AG04450 (cell line): ENCODE data around the gene DFFB. TPM values are rescaled to one million over a fixed set of nuclear protein-coding genes. Genes with fewer than 3 reads are reported as not detected.

Experiments used
- CTCF ChIA-PET: fragments of 300-600, 350-600 bp; formaldehyde crosslinking; extraction: SDS; loops from one replicate; lab custom pipeline; 2022; ENCODE audit warnings: antibody characterized with exemption, inconsistent platforms; lab: Charles Lee
- POLR2A ChIA-PET: fragments of 350-600 bp; formaldehyde crosslinking; extraction: SDS; loops from one replicate; lab custom pipeline; 2021; ENCODE audit warnings: antibody characterized with exemption, inconsistent platforms; lab: Yijun Ruan, JAX
- DNase-seq: peaks from one replicate; pipeline ENCODE4 v3.0.0-alpha.2; 2011; ENCODE audit warnings: low read depth, low spot score
- H3K27ac ChIP-seq: one replicate; pipeline ENCODE4 v1.5.1; 2012; ENCODE audit warnings: low read depth, low read length, control low read depth
- H3K27me3 ChIP-seq: one replicate; pipeline ENCODE4 v1.6.0; 2012; ENCODE audit warnings: low read length; ENCODE audit not compliant: control insufficient read depth, insufficient read depth
- H3K4me3 ChIP-seq: 2 replicates; pipeline ENCODE4 v1.5.1; 2011; ENCODE audit warnings: mild to moderate bottlenecking, low read depth, low read length, control low read depth
- H3K9me3 ChIP-seq: 2 replicates; pipeline ENCODE4 v1.5.1; 2012; ENCODE audit warnings: low read length; ENCODE audit not compliant: control insufficient read depth, insufficient read depth
- polyA plus RNA-seq: library from polyadenylated mRNA; depleted of rRNA; stranded (reverse); fragments of >200 nt; gene quantifications from 2 replicates; pipeline ENCODE4 v1.2.3, GENCODE V29; 2011
- TF ChIP-seq, protein P1 (sequence below): IDR thresholded peaks from 2 replicates; pipeline ENCODE4 v1.5.1; 2011; ENCODE audit warnings: low read depth, low read length, control low read depth, inconsistent platforms

Gene DFFB
- polyA plus RNA-seq, 1 experiment: 6.9 TPM

DNA sequence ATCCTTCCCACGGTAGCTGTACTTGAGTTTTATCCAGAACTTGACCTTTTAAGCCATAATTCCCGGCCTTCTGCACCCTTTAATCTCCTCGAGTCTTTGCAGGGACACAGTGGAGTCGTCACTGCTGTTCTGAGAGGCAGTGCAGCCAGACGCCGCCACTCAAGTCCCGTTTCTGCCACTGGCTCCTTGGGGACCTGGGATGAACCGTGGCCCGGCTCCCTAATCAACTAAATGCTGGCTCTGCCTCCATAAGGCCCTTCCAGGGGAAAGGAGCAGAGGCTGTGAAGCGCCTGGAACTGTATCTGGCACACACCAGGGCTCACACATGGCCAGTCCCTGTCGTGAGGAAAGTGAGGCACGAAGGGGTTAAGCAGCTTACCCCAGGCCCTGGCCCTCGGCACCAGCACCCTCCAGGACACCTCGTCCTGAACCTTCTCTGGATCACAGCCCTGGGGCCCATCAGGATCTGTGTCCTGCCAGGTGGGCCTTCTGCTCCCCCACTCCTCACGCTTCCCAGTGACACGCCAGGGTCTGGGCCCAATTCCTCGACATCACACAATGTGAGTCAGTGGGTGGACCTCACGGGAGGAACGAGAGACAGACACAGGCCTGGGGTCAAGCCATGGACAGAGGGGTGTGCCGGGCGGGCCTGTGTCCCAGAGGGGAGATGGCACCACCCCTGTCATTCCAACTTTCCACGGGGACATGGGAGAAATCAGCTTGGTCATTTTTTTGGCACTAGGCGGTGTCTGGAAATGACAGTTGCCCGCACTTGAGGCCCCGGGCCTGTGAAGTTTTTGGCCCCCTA, 66.3 kb downstream of the DFFB start:
- ChIA-PET POLR2A (no interaction called here), CTCF (no interaction called here)
- Histone ChIP-seq H3K9me3 (peaks cover 21% of the 10 kb centered on the region), H3K27ac (no peak overlapping the region), H3K27me3 (no peaks in the 10 kb centered on the region), H3K4me3 (no peak overlapping the region)
- TF ChIP-seq, protein P1, sequence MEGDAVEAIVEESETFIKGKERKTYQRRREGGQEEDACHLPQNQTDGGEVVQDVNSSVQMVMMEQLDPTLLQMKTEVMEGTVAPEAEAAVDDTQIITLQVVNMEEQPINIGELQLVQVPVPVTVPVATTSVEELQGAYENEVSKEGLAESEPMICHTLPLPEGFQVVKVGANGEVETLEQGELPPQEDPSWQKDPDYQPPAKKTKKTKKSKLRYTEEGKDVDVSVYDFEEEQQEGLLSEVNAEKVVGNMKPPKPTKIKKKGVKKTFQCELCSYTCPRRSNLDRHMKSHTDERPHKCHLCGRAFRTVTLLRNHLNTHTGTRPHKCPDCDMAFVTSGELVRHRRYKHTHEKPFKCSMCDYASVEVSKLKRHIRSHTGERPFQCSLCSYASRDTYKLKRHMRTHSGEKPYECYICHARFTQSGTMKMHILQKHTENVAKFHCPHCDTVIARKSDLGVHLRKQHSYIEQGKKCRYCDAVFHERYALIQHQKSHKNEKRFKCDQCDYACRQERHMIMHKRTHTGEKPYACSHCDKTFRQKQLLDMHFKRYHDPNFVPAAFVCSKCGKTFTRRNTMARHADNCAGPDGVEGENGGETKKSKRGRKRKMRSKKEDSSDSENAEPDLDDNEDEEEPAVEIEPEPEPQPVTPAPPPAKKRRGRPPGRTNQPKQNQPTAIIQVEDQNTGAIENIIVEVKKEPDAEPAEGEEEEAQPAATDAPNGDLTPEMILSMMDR: no peak
- DNase-seq: no peak

DNA sequence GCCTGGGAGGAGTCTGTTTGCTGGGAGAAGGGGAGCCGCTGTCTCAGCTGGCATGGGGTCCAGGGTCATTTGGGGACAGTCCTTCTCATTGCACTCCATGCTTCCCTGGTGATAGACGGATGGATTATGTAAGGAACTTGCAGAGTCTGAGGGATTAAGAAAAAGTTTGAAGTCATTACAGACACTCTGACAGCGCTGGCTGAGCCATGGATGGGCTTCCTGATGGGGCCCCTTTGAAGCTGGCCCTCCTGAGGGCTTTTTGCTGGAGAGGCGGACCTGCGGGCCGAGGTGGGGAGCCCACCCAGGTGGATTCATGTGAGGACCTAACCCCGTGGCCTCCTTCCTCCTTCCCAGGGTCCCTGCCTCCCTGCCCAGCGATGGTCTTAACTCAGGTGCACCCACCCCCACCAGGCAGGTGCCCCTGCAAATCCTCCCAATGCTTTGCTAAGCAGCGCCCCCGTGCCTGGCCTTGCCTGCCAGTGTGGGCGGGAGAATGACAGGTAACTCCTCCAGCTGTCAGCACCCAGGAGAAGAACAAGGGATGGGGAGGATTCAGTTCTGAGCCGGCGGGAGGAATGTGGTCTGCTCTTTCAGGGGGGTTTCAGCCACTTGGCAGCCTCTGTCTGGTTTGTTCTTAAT, 67.0 kb downstream of the DFFB start:
- Histone ChIP-seq H3K4me3 (no peak overlapping the region), H3K27me3 (no peaks in the 10 kb centered on the region), H3K9me3 (peaks cover 28% of the 10 kb centered on the region), H3K27ac (no peak overlapping the region)
- ChIA-PET POLR2A (no interaction called here), CTCF (no interaction called here)
- TF ChIP-seq, protein P1: no peak
- DNase-seq: no peak

DNA sequence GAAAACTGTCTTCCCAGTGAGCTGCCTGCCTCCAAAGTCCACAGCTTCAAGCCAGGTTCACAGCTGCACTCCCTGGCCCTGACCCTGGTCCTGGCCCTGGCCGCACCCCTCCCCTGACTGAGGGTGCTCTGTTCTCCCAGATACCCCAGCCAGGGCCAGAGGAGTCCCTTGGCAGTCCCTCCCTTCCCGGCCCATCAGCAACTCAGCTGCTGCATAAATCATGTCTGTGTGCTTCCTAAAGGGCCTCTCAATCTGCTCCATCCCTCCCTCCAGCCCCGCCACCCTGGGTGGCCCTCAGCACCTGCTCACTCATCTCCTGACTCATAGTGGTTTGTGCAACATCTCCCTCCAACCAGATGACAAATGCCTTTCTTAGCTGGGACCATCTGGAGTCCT, 67.5 kb downstream of the DFFB start:
- Histone ChIP-seq H3K4me3 (no peak overlapping the region), H3K27me3 (no peaks in the 10 kb centered on the region), H3K27ac (no peak overlapping the region), H3K9me3 (peaks cover 32% of the 10 kb centered on the region)
- no peak for DNase-seq
- TF ChIP-seq, protein P1: no peak
- ChIA-PET CTCF (no interaction called here), POLR2A (no interaction called here)

DNA sequence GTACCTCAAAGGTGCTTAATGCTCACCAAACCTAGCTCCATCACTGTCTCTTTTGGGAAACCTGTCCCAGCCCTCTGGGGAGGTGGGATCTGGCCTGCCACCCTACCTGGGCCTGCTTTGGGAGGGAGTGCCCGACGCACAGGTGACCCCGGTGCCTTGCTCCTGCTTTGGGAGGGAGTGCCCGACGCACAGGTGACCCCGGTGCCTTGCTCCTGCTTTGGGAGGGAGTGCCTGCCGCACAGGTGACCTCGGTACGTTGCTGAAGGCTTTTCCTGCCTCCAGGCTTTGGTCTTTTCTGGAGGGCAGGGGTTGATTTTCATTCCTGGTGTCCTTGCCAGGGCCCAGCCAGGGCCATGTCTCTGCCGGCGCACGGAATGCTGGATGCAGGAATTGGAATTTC, 68.0 kb downstream of the DFFB start:
- TF ChIP-seq, protein P1: no peak
- Histone ChIP-seq H3K9me3 (peaks cover 34% of the 10 kb centered on the region), H3K27ac (no peak overlapping the region), H3K27me3 (no peaks in the 10 kb centered on the region), H3K4me3 (no peak overlapping the region)
- CTCF ChIA-PET: no interaction called here
- DNase-seq: no peak
- POLR2A ChIA-PET: no interaction called here

DNA sequence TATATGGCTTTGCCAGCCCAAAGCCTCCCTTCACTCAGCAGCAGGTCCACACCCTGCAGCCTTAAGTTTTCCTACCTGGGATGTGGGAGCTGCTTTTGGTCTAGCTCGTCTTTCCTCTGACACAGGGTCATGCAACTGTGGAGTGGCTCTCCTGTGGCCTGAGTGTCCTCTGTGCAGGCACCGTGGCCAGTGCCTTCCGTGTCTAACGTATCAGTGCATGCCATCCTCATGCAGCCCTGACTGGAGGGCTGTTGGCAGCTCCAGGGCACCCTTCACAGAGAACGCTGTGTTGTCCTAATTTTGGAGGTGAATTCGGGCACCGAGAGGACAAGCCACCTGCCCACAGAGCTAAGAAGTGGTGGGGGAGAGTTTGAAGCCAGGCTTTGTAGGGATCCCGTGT, 68.5 kb downstream of the DFFB start:
- ChIA-PET POLR2A (no interaction called here), CTCF (no interaction called here)
- TF ChIP-seq, protein P1: no peak
- no peak for DNase-seq
- Histone ChIP-seq H3K9me3 (peaks cover 39% of the 10 kb centered on the region), H3K27ac (no peak overlapping the region), H3K27me3 (no peaks in the 10 kb centered on the region), H3K4me3 (no peak overlapping the region)
